Measurements from ENCODE around the gene NCOA1. TPM values are rescaled to one million over a fixed set of nuclear protein-coding genes. Genes with fewer than 3 reads are reported as not detected.
"Not testable (repeated sequence)": the region's sequence is repeated elsewhere in the genome, so short reads cannot be mapped to it uniquely, and the experiment has no call there.

Gene NCOA1
- total and polyA plus RNA-seq, 10 of the 15 experiments (the other 5 are each of a cell fraction or from before 2014, with no cell fraction given), result 1.8 to 35.6 (median 6.1) TPM

DNA sequence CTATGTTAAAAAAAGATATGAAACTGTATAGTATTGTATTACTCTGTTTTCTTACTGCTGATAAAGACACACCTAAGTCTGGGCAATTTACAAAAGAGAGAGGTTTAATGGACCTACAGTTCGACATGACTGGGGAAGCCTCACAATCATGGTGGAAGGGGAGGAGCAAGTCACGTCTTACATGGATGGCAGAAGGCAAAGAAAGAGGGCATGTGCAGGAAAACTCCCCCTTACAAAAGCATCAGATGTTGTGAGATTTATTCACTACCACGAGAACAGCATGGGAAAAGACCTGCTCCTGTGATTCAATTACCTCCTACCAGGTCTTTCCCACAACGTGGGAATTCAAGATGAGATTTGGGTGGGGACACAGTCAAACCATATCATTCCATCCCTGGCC is 57.0 kb downstream of the NCOA1 start (continued):
- TF ChIP-seq, protein P1, sequence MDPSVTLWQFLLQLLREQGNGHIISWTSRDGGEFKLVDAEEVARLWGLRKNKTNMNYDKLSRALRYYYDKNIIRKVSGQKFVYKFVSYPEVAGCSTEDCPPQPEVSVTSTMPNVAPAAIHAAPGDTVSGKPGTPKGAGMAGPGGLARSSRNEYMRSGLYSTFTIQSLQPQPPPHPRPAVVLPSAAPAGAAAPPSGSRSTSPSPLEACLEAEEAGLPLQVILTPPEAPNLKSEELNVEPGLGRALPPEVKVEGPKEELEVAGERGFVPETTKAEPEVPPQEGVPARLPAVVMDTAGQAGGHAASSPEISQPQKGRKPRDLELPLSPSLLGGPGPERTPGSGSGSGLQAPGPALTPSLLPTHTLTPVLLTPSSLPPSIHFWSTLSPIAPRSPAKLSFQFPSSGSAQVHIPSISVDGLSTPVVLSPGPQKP (IDR thresholded peaks at IDR 0.05; ENCODE audit: low read depth, low read length), result no peak
- TF ChIP-seq NFYB (IDR thresholded peaks at IDR 0.05; ENCODE audit: insufficient read depth, low read depth, low read length), result no peak
- no peak for TF ChIP-seq NR2F1 (conservative IDR thresholded peaks at IDR 0.05)

DNA sequence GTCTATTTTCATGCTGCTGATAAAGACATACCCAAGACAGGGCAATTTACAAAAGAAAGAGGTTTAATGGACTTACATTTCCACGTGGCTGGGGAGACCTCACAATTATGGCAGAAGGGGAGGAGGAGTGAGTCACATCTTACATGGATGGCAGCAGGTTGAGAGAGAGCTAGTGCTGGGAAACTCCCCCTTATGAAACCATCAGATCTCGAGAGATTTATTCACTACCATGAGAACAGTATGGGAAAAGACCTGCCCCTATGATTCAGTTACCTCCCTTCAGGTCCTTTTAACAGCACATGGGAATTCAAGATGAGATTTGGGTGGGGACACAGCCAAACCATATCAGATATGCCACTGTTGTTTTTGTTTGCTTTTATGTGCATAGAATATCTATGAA is 59.2 kb downstream of the NCOA1 start:
- H3K9ac ChIP-seq (ENCODE audit: control insufficient read depth, insufficient read depth, low read length); ATAC-seq; BruUV-seq (replicated peaks); FAIRE-seq; H3K4me1 ChIP-seq (ENCODE audit: control insufficient read depth, insufficient read depth, low read length); H3K4me2 ChIP-seq (ENCODE audit: control insufficient read depth, insufficient read depth); H3K27me3 ChIP-seq (replicated peaks in 1 of 2; ENCODE audit: control insufficient read depth in 2 of 2, insufficient read depth in 2 of 2, low read length in 1 of 2); H3K79me2 ChIP-seq (ENCODE audit: control insufficient read depth, insufficient read depth, low read length); H4K20me1 ChIP-seq (ENCODE audit: control insufficient read depth, insufficient read depth); in situ Hi-C loops (cut with MboI); H3K36me3 ChIP-seq (ENCODE audit: control insufficient read depth in 2 of 2, insufficient read depth in 2 of 2, low read length in 1 of 2); RAD21 ChIA-PET (ENCODE audit: unreplicated experiment); POLR2A ChIA-PET; H3K27ac ChIP-seq (ENCODE audit: control insufficient read depth, insufficient read depth); DNase-seq (ENCODE audit: low read depth, low spot score); H3K4me3 ChIP-seq; H2AFZ ChIP-seq (ENCODE audit: control insufficient read depth, low read depth, low read length); intact Hi-C loops (cut with micrococcal nuclease; ENCODE audit: unreplicated experiment): not testable (repeated sequence)
- CTCF ChIA-PET, result interaction anchor here (1.5 kb wide), 1 partner anchor 24 kb away, joined by 3 read pairs; no protein-coding TSS in a partner anchor
- H3K9me3 ChIP-seq (replicated peaks; ENCODE audit: control insufficient read depth, insufficient read depth, low read length), result peaks cover 17% of the 10 kb centered on the region
- SMC1A ChIA-PET (ENCODE audit: uncharacterized antibody, unreplicated experiment), result interaction anchor here (2.4 kb wide), 1 partner anchor 20 kb away, joined by 6 read pairs; no protein-coding TSS in a partner anchor
- 3% methylated on average over 2 of the region's 2 CpGs for WGBS (ENCODE audit: insufficient coverage, insufficient replicate concordance, low lambda C conversion rate, missing lambda C conversion rate)

DNA sequence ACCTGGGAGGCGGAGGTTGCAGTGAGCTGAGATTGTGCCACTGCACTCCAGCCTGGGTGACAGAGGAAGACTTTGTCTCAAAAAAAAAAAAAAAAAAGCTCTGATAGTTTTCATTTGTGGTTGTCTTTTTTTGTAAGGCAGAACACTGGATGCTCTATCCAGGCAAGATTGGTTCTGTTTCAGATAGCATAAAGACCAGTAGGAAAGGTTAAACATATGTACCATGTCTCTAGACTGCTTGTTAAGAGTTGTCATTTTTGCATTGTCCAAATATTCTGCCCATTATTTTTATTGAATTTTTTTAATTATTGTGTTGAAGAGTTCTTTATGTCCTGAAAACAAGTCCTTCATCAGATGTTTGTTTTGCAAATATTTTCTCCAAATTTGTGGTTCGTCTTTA is 60.0 kb downstream of the NCOA1 start:
- H3K9me3 ChIP-seq (replicated peaks; ENCODE audit: control insufficient read depth, insufficient read depth, low read length), result peaks cover 22% of the 10 kb centered on the region
- H3K36me3 ChIP-seq (ENCODE audit: control insufficient read depth in 2 of 2, insufficient read depth in 2 of 2, low read length in 1 of 2), result peaks cover 0 to 2% of the 10 kb centered on the region in 2 experiments; a peak in 3 of 4 replicates
- in situ Hi-C loops (cut with MboI), result no loop called here
- DNase-seq (ENCODE audit: low read depth, low spot score), result no peak
- no peak overlapping the region for H2AFZ ChIP-seq (ENCODE audit: control insufficient read depth, low read depth, low read length)
- no peak for ATAC-seq
- no peaks in the 10 kb centered on the region for H3K4me1 ChIP-seq (ENCODE audit: control insufficient read depth, insufficient read depth, low read length)
- ChIA-PET SMC1A (ENCODE audit: uncharacterized antibody, unreplicated experiment) (interaction anchor here (2.4 kb wide), 1 partner anchor 21 kb away, joined by 6 read pairs; no protein-coding TSS in a partner anchor), POLR2A (interaction anchor here (0.6 kb wide), 2 partner anchors 13 to 1267 kb away, joined by 4 to 5 read pairs; no protein-coding TSS in a partner anchor), CTCF (interaction anchor here (1.5 kb wide), 1 partner anchor 23 kb away, joined by 3 read pairs; no protein-coding TSS in a partner anchor), RAD21 (ENCODE audit: unreplicated experiment) (no interaction called here)
- no peak overlapping the region for H3K4me2 ChIP-seq (ENCODE audit: control insufficient read depth, insufficient read depth)
- no TSS peak for BruUV-seq (replicated peaks)
- WGBS (ENCODE audit: insufficient coverage, insufficient replicate concordance, low lambda C conversion rate, missing lambda C conversion rate), result 97% methylated on average over 2 of the region's 2 CpGs
- no peak overlapping the region for H3K9ac ChIP-seq (ENCODE audit: control insufficient read depth, insufficient read depth, low read length)
- H3K4me3 ChIP-seq, result no peak overlapping the region
- no peaks in the 10 kb centered on the region; the same call in 1 of the 2 replicates for H3K79me2 ChIP-seq (ENCODE audit: control insufficient read depth, insufficient read depth, low read length)
- H3K27ac ChIP-seq (ENCODE audit: control insufficient read depth, insufficient read depth), result no peak overlapping the region
- no peaks in the 10 kb centered on the region for H4K20me1 ChIP-seq (ENCODE audit: control insufficient read depth, insufficient read depth)
- intact Hi-C loops (cut with micrococcal nuclease; ENCODE audit: unreplicated experiment), result no loop called here
- FAIRE-seq, result no peak
- no peaks in the 10 kb centered on the region for H3K27me3 ChIP-seq (replicated peaks in 1 of 2; ENCODE audit: control insufficient read depth in 2 of 2, insufficient read depth in 2 of 2, low read length in 1 of 2)
- TF ChIP-seq, protein P2, sequence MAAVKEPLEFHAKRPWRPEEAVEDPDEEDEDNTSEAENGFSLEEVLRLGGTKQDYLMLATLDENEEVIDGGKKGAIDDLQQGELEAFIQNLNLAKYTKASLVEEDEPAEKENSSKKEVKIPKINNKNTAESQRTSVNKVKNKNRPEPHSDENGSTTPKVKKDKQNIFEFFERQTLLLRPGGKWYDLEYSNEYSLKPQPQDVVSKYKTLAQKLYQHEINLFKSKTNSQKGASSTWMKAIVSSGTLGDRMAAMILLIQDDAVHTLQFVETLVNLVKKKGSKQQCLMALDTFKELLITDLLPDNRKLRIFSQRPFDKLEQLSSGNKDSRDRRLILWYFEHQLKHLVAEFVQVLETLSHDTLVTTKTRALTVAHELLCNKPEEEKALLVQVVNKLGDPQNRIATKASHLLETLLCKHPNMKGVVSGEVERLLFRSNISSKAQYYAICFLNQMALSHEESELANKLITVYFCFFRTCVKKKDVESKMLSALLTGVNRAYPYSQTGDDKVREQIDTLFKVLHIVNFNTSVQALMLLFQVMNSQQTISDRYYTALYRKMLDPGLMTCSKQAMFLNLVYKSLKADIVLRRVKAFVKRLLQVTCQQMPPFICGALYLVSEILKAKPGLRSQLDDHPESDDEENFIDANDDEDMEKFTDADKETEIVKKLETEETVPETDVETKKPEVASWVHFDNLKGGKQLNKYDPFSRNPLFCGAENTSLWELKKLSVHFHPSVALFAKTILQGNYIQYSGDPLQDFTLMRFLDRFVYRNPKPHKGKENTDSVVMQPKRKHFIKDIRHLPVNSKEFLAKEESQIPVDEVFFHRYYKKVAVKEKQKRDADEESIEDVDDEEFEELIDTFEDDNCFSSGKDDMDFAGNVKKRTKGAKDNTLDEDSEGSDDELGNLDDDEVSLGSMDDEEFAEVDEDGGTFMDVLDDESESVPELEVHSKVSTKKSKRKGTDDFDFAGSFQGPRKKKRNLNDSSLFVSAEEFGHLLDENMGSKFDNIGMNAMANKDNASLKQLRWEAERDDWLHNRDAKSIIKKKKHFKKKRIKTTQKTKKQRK (IDR thresholded peaks at IDR 0.05; ENCODE audit: low read depth, low read length), result no peak
- TF ChIP-seq HDAC2 (IDR thresholded peaks at IDR 0.05), result no peak
- no peak for TF ChIP-seq KDM1A (IDR thresholded peaks at IDR 0.05; ENCODE audit: borderline replicate concordance)
- no peak for TF ChIP-seq TCF12 (IDR thresholded peaks at IDR 0.05; ENCODE audit: low read depth, low read length)
- TF ChIP-seq YBX1 (IDR thresholded peaks at IDR 0.05), result no peak
- TF ChIP-seq, protein P3, sequence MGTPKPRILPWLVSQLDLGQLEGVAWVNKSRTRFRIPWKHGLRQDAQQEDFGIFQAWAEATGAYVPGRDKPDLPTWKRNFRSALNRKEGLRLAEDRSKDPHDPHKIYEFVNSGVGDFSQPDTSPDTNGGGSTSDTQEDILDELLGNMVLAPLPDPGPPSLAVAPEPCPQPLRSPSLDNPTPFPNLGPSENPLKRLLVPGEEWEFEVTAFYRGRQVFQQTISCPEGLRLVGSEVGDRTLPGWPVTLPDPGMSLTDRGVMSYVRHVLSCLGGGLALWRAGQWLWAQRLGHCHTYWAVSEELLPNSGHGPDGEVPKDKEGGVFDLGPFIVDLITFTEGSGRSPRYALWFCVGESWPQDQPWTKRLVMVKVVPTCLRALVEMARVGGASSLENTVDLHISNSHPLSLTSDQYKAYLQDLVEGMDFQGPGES (IDR thresholded peaks at IDR 0.05), result no peak
- no peak for TF ChIP-seq ZNF207 (IDR thresholded peaks at IDR 0.05; ENCODE audit: borderline replicate concordance)
- TF ChIP-seq WRNIP1 (IDR thresholded peaks at IDR 0.05; ENCODE audit: borderline replicate concordance, low read depth, low read length), result no peak

All from GM12878 (cell line).